PC-3 (cell line): ENCODE data around the gene GAS7.

ENCODE experiments used
- CTCF ChIP-seq: fragments of 300-600 bp; sonication (generic); conservative IDR thresholded peaks from 2 replicates; pipeline ENCODE4 v1.5.1; 2017; ENCODE audit warnings: antibody characterized with exemption, low read depth, mild to moderate bottlenecking, low read length
- EZH2phosphoT487 ChIP-seq: fragments of 300-600 bp; sonication (generic); IDR thresholded peaks from 2 replicates; pipeline ENCODE4 v1.6.1; 2018; ENCODE audit warnings: mild to moderate bottlenecking, antibody characterized with exemption, low read length, borderline replicate concordance

DNA sequence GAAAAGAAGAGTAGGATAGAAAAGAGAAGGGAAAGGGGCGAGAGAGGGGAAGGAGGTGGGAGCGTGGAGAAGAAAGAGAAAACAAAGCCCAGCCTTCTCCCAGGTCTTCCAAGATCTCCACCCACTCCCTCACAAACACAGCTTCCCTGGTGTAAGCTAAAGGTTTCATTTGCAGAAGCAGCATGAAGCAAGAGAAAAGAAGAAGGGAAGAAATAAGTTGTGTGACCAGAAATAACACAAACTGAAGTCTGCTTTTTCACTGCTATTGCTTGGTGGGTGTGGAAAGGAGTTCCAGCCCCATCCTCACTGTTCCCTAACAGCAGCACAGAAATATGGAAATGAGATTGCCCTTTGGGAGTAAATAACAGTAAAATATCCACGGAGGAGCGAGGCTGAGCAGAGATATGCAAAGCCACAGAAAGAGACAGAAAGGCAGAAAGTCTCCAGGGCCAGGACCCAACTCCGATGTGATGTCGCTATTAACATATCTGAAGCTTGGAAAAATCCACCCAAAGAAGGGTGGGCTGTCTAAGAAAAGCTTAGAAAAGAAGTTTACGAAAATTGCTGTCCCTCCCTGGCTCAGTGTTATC lies 10.3 kb upstream of the GAS7 start:
- TF ChIP-seq CTCF (no peak), EZH2phosphoT487 (no peak)
